Neutrophil (primary cell): Measurements from ENCODE around the gene PRCC.

ENCODE experiments used
- H3K27ac ChIP-seq: fragments of 200-600 bp; sonication (generic); 2 replicates; pipeline ENCODE4 v1.5.1; 2016; ENCODE audit warnings: mild to moderate bottlenecking, moderate library complexity
- H3K27me3 ChIP-seq: fragments of 200-600 bp; sonication (generic); 2 replicates; pipeline ENCODE4 v1.6.0; 2016; ENCODE audit warnings: mild to moderate bottlenecking
- H3K36me3 ChIP-seq: fragments of 200-600 bp; sonication (generic); 2 replicates; pipeline ENCODE4 v1.5.1; 2017
- H3K4me1 ChIP-seq, 2 experiments: fragments of 200-600 bp in 1 of 2; sonication (generic) in 1 of 2; 1 replicate in 1 of 2; 2 replicates in 1 of 2; pipeline versions ENCODE4 v1.5.1 to v1.6.1; 2013 to 2016; ENCODE audit warnings: low read depth in 1 of 2, low read length in 1 of 2, mild to moderate bottlenecking in 1 of 2, moderate library complexity in 1 of 2; ENCODE audit not compliant: control insufficient read depth in 1 of 2, insufficient read depth in 1 of 2
- H3K4me3 ChIP-seq, 2 experiments: fragments of 200-600 bp in 1 of 2; sonication (generic) in 1 of 2; 1 replicate in 1 of 2; 2 replicates in 1 of 2; pipeline ENCODE4 v1.5.1; 2013 to 2016; ENCODE audit warnings: low read depth in 1 of 2, low read length in 1 of 2, mild to moderate bottlenecking in 1 of 2, moderate library complexity in 1 of 2
- H3K9me3 ChIP-seq: fragments of 200-600 bp; sonication (generic); 2 replicates; pipeline ENCODE4 v1.5.1; 2016
- TF ChIP-seq, protein P1 (sequence below): fragments of 200-600 bp; sonication (generic); IDR thresholded peaks from 2 replicates; pipeline ENCODE4 v1.5.1; 2016; ENCODE audit warnings: antibody characterized with exemption

PRCC gene

DNA sequence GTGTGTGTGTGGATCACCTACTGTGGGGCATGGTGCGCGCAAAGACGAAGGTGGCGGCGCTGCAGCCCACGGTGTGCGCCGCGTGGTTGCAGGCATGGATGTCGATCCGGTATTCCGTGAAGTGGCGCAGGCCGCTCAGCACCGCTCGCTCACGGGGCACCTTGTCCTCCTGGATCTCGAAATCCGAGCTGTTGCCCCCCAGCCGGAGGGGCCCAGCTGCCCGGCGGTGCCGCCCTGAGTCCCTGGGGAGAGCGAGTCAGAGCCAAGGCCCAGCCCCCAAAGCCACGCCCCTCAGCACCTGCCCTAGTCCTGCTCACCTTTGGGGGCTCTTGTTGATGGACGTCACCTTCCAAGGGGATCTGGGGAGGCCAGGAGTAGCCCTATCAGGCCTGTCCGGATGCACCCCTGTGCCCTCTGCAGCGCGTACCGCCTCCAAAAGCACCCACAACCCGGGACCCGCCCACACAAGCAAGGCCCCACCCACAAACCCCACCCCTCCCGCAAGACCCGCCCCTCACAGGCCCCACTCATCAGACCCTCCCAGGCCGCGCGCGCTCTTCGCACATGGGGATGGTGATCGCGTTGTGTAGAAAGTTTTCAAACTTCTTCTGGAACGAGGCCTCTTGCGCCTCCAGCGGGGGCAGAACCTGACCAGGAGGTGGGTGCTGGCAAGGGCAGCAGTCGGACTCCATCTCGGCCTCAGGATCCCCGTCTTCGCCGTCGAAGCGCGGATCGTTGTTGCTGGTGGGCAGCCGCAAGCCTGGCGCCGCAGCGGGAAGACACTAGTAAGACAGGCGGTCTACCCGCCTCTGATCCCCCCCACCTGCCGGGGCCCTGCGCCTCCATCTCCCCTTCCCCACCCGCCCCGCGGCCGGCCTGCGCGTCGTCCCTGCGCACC is 78.0 kb downstream of the PRCC start:
- peaks cover 0 to 4% of the 10 kb centered on the region in 2 experiments for H3K4me1 ChIP-seq
- no peaks in the 10 kb centered on the region for H3K36me3 ChIP-seq
- no peaks in the 10 kb centered on the region for H3K9me3 ChIP-seq
- TF ChIP-seq, protein P1, sequence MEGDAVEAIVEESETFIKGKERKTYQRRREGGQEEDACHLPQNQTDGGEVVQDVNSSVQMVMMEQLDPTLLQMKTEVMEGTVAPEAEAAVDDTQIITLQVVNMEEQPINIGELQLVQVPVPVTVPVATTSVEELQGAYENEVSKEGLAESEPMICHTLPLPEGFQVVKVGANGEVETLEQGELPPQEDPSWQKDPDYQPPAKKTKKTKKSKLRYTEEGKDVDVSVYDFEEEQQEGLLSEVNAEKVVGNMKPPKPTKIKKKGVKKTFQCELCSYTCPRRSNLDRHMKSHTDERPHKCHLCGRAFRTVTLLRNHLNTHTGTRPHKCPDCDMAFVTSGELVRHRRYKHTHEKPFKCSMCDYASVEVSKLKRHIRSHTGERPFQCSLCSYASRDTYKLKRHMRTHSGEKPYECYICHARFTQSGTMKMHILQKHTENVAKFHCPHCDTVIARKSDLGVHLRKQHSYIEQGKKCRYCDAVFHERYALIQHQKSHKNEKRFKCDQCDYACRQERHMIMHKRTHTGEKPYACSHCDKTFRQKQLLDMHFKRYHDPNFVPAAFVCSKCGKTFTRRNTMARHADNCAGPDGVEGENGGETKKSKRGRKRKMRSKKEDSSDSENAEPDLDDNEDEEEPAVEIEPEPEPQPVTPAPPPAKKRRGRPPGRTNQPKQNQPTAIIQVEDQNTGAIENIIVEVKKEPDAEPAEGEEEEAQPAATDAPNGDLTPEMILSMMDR: no peak
- H3K4me3 ChIP-seq: no peak overlapping the region
- peaks cover 100% of the 10 kb centered on the region for H3K27me3 ChIP-seq
- no peak overlapping the region for H3K27ac ChIP-seq

DNA sequence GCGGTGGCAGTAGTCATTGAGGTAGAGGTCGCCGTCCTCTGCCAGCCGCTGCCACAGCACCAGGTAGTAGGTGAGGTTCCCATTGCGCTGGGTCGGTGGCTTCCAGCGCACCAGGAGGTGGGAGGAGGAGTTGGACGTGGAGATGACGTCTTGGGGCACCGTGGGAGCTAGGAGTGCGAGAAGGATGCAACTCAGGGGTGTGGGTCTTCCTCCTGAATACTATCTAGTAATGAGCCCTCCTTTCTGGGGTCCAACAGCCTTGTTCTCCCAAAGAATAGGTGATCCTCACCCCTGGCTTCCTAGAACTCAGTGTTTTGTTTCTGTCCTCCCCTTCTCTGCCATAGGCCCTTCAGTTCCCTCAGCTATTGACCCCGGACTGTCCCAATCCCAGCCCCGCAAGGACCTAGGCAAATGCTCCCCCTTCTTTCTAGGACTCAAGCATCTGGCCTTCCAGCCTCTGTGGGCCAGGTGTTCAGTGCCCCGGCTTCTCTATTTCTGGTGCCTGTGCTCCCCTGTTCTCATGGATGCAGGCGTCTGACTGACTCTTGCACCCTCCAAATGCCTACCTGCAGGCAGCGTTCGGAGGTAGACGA is 78.7 kb downstream of the PRCC start:
- Histone ChIP-seq H3K4me3 (no peak overlapping the region), H3K4me1 (peaks cover 0 to 4% of the 10 kb centered on the region in 2 experiments), H3K9me3 (no peaks in the 10 kb centered on the region), H3K27ac (no peak overlapping the region), H3K27me3 (peaks cover 100% of the 10 kb centered on the region), H3K36me3 (no peaks in the 10 kb centered on the region)
- TF ChIP-seq, protein P1: no peak

DNA sequence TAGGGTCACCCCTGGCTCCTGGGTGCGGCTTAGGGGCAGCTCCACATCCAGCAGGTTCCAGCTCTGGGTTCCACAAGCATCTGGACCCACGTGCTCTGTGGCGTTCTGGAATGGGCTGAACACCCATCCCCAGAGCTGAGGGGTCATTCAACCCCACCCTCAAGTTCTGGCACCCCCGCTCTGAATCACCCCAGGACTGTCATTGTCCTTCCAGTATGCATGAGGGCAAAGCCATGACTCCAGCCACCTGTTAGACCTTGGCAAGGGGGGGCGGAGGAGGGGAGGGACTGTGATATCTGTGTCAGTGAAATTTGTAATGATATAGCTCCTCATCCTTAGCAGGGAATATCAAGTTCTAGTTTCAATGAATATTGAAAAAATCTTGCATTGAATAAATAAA is 79.3 kb downstream of the PRCC start:
- no peaks in the 10 kb centered on the region for H3K36me3 ChIP-seq
- no peak overlapping the region for H3K27ac ChIP-seq
- H3K9me3 ChIP-seq: no peaks in the 10 kb centered on the region
- H3K27me3 ChIP-seq: peaks cover 100% of the 10 kb centered on the region
- H3K4me1 ChIP-seq: peaks cover 0 to 4% of the 10 kb centered on the region in 2 experiments
- TF ChIP-seq, protein P1: no peak
- H3K4me3 ChIP-seq: no peak overlapping the region

DNA sequence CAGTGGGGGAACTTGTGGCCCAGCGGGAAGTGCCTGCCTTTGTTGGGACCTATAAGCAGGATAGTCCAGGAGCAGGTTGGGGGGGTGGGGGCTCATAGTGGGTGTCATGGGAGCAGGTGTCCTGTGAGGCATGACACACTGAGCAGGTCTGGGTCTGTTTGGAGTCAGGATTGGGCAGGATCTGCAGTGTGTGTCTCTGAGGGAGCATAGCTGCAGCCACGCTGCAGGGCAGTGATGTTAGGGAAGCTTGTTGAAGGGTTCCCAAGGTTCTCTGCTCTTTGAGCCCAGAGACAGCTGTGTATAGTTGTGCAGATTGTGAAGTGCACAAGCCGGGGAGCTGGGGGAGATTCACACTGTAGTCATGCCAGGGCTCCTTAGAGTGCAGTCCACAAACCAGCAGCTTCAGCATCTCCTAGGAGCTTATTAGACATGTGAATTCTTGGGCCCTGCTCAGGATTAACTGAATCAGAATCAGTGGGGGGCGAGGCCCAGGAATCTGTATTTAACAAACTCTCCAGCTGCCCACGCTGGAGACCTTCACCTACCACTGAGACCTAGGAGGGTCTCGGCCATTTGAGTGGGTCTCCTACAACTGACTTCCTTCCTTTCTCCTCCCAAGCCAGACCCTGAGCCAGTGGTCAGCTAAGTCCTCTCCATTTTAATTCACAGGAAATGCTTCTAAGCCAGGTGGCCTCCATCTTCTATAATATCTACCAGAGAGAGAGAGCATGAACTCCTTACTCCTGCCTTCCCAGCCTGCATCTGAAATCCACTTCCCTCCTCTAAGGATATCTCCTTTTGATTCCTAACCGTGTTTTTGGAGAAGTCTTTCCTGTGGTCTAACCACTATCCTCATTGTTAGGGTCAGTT is 80.5 kb downstream of the PRCC start:
- Histone ChIP-seq H3K9me3 (no peaks in the 10 kb centered on the region), H3K27ac (no peak overlapping the region), H3K36me3 (no peaks in the 10 kb centered on the region), H3K4me3 (no peak overlapping the region), H3K27me3 (peaks cover 99% of the 10 kb centered on the region), H3K4me1 (peaks cover 0 to 4% of the 10 kb centered on the region in 2 experiments)
- TF ChIP-seq, protein P1: no peak

GRCh38 chr1:156848461-156849150 is 81.3 kb downstream of the PRCC start:
- Histone ChIP-seq H3K4me1 (peaks cover 0 to 4% of the 10 kb centered on the region in 2 experiments), H3K27ac (no peak overlapping the region), H3K36me3 (no peaks in the 10 kb centered on the region), H3K9me3 (no peaks in the 10 kb centered on the region), H3K4me3 (no peak overlapping the region), H3K27me3 (peaks cover 97% of the 10 kb centered on the region)
- TF ChIP-seq, protein P1: no peak
